Sigmoid colon (tissue), 4 donors: ENCODE data around the gene RUNX1.

Source experiments
- CTCF ChIP-seq, 4 experiments: fragments of 450-650 bp in 3 of 4; fragments of 200-600 bp in 1 of 4; IDR thresholded peaks; one replicate each; pipeline ENCODE4 v1.5.1; 2016 to 2019; ENCODE audit warnings: antibody characterized with exemption in 4 of 4, mild to moderate bottlenecking in 3 of 4, moderate library complexity in 2 of 4
- EP300 ChIP-seq, 4 donors: sonication (generic); formaldehyde crosslinking; IDR thresholded peaks; one replicate each; pipeline ENCODE4 v1.6.1; 2017; ENCODE audit warnings: antibody characterized with exemption in 4 of 4
- POLR2AphosphoS5 ChIP-seq, 4 donors: sonication (generic); formaldehyde crosslinking; IDR thresholded peaks; one replicate each; pipeline ENCODE4 v1.6.1; 2017; ENCODE audit warnings: antibody characterized with exemption in 4 of 4

GRCh38 chr21:34748862-34749261 is 300.2 kb downstream of the RUNX1 start:
- TF ChIP-seq CTCF (IDR thresholded peaks at IDR 0.05) (no peak), POLR2AphosphoS5 (IDR thresholded peaks at IDR 0.05) (no peak), EP300 (IDR thresholded peaks at IDR 0.05) (no peak)
